IPS-18a (cell line): Measurements from ENCODE around the gene EVA1C.
"Not testable (repeated sequence)": the region's sequence is repeated elsewhere in the genome, so short reads cannot be mapped to it uniquely, and the experiment has no call there.

ENCODE experiments used
- H3K27ac ChIP-seq: one replicate; pipeline ENCODE4 v1.5.1; 2013; ENCODE audit warnings: low read length
- H3K27me3 ChIP-seq: one replicate; pipeline ENCODE4 v1.6.1; 2013; ENCODE audit warnings: mild to moderate bottlenecking, low read length; ENCODE audit not compliant: control insufficient read depth, insufficient read depth
- H3K36me3 ChIP-seq: one replicate; pipeline ENCODE4 v1.6.1; 2013; ENCODE audit warnings: low read depth, low read length; ENCODE audit not compliant: control insufficient read depth
- H3K4me1 ChIP-seq: one replicate; pipeline ENCODE4 v1.6.1; 2013; ENCODE audit warnings: low read depth, low read length; ENCODE audit not compliant: control insufficient read depth
- H3K4me3 ChIP-seq: one replicate; pipeline ENCODE4 v1.5.1; 2013; ENCODE audit warnings: low read length
- H3K9ac ChIP-seq: one replicate; pipeline ENCODE4 v1.6.1; 2013; ENCODE audit warnings: mild to moderate bottlenecking, low read length, moderate library complexity
- H3K9me3 ChIP-seq: one replicate; pipeline ENCODE4 v1.6.1; 2013; ENCODE audit warnings: low read depth, low read length; ENCODE audit not compliant: control insufficient read depth

Gene EVA1C

DNA sequence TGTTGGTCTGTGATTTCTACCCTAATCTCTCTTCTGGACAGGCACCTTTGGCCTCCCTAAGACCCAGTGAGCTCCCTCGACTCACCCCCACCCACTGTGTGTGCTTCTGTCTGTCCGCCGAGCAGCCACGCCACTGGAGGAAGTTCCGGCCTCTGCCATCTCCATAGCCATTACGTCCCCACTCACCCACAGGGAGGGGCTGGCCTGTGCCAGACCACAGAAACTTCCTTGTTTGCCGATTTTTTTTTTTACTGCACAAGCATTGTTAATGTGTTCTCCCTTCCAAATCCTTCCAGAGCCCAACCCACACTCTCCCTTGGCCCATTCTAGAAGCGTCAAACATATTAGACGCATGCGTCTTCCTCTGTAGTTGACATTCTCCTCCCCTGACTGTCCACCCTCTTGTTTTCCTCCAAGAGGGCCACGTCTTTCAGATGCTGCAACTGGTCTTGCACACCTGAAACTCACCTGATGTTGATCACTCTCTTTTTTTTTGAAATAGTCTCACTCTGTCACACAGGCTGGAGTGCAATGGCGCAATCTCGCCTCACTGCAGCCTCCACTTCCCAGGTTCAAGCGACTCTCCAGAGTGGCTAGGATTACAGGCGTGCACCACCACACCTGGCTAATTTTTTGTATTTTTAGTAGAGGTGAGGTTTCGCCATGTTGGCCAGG lies 72.3 kb downstream of the EVA1C start:
- no peaks in the 10 kb centered on the region for H3K9me3 ChIP-seq
- H3K4me1 ChIP-seq, result peaks cover 9% of the 10 kb centered on the region
- no peak overlapping the region for H3K4me3 ChIP-seq
- H3K27me3 ChIP-seq, result no peaks in the 10 kb centered on the region
- H3K36me3 ChIP-seq, result no peaks in the 10 kb centered on the region
- H3K27ac ChIP-seq, result no peak overlapping the region
- H3K9ac ChIP-seq, result no peak overlapping the region

DNA sequence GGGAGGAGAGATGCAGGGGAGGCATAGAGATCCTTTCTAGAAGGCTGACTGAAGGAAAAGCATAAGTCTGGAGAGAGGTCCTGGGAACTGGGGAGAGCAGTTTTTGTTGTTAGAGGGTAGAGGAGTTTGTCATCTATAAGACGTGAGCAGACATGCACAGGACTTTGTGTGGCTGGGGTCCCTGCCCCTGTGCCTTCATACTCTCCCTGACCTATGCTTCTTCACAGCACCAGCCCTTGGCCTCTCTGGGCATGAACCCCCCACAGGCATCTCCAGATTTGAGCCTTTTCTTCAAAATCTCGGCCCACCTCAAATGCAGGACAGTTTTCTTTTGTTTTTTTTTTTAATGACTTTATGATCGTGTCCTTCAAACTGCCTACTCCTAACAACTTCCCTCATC lies 79.9 kb downstream of the EVA1C start:
- no peaks in the 10 kb centered on the region for H3K36me3 ChIP-seq
- peaks cover 30% of the 10 kb centered on the region for H3K4me1 ChIP-seq
- H3K9me3 ChIP-seq, result no peaks in the 10 kb centered on the region
- no peaks in the 10 kb centered on the region for H3K27me3 ChIP-seq
- H3K9ac ChIP-seq, result no peak overlapping the region
- no peak overlapping the region for H3K27ac ChIP-seq
- H3K4me3 ChIP-seq, result no peak overlapping the region

DNA sequence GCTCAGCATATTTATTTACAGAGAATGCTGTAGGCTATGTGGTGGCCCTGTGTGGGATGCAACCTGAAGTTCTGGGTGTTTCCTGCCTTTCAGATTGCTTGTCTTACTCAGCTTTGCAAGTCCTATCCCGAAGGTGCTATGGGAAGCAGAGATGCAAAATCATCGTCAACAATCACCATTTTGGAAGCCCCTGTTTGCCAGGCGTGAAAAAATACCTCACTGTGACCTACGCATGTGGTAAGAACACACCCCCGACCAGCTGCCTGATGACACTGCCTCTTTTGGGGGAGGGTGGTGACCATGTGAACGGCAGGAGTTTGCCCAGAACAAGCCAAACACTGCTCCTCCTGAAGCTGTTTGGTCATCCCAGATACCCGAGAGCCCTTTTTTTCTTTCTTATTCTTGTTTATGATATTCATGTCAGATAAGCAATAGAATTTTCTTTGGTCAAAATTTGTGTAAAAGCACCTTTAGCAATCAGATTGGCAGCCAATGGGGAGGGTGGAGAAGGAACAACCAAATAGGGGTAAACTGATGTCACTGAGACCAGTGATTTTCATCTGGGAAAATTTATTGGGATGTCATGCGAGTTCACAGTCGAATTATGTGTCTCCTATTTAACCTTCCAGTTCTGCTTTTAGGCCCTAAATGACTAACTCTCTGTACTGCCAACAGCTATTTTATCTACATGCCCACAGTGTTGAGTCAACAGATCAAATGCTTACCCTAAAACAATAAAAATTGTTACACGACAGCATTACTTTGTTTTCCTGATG lies 82.6 kb downstream of the EVA1C start:
- Histone ChIP-seq H3K27ac (no peak overlapping the region), H3K9ac (no peak overlapping the region), H3K9me3 (no peaks in the 10 kb centered on the region), H3K36me3 (no peaks in the 10 kb centered on the region), H3K4me3 (no peak overlapping the region), H3K27me3 (no peaks in the 10 kb centered on the region), H3K4me1 (peaks cover 30% of the 10 kb centered on the region)

DNA sequence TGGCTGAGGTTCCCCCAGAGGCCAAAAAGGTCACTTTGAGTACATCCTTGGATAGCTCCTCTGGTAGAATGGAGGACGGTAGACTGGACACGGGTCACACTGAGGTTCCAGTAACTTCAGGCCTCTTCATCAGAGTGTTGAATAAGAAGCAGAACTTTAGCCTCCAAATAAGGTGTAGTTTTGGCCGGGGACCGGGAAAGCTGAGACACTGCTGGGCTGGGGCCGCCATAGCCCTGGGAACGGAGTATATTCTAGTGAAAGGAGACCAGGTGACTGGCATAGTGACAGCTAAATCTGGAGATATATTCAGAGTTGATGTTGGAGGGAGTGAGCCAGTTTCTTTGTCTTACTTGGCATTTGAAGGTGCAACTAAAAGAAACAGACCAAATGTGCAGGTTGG lies 84.1 kb downstream of the EVA1C start:
- Histone ChIP-seq H3K27ac (no peak overlapping the region), H3K9me3 (no peaks in the 10 kb centered on the region), H3K27me3 (no peaks in the 10 kb centered on the region), H3K9ac (no peak overlapping the region), H3K4me3 (no peak overlapping the region), H3K36me3 (no peaks in the 10 kb centered on the region), H3K4me1 (peaks cover 30% of the 10 kb centered on the region)

DNA sequence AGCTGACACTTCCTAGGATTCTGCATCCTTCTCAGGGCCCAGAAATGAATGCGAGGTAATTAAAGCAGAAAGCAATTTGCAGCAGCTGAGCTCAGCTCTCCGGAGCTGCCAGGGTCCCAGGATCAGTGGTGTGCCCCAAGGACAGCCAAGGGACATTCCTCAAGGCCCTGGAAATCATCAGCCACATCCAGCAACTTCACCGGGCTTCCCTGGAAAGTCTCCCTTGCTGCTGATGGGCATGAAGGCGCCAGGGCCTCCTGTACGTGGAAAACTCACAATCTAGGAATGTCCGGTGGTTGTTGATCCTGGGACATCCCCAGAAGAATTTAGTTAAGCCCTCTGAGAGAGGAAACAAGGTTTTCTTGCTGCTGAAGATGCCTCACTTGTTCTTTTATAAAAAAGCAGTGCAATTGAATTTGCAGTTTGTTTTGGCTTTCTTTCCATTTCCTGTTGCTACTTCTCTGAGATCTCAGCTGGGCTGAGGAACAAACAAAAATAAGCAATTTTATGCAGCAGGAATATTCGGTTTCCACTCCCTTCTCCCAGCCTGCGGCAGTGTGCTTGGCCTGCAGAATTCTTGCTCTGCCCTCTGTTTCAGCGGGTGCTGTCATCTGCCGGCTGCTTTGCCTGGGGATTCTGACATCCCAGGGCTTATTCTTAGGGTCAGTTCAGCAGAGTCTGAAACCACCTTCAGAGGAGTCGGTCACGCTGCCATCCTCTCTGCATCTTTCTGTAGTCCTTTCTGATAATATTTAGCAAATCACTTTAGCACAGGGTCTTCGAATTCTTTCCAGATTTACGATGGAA lies 86.9 kb downstream of the EVA1C start:
- H3K4me3 ChIP-seq, result no peak overlapping the region
- peaks cover 13% of the 10 kb centered on the region for H3K4me1 ChIP-seq
- H3K27ac ChIP-seq, result no peak overlapping the region
- no peak overlapping the region for H3K9ac ChIP-seq
- H3K9me3 ChIP-seq, result no peaks in the 10 kb centered on the region
- no peaks in the 10 kb centered on the region for H3K27me3 ChIP-seq
- H3K36me3 ChIP-seq, result no peaks in the 10 kb centered on the region

DNA sequence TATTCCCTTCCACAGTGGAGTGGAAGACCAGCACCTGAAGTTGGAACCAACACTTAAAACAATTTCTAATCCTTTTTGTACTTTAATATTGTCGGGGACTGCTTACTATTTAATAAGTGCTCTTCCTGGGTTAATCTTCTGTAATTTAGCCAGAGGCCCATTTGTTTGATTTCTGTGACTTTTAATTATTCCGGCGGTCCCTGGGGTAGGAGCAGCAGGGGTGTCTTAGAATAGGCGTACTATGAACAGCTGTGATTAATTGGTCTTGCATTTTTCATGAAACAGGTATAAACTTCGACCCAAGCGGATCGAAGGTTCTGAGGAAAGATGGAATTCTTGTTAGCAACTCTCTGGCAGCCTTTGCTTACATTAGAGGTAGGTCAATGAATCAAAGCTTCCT lies 91.1 kb downstream of the EVA1C start:
- not testable (repeated sequence) for H3K27me3 ChIP-seq, H3K4me1 ChIP-seq, H3K4me3 ChIP-seq, H3K9me3 ChIP-seq, H3K9ac ChIP-seq, H3K27ac ChIP-seq, H3K36me3 ChIP-seq

DNA sequence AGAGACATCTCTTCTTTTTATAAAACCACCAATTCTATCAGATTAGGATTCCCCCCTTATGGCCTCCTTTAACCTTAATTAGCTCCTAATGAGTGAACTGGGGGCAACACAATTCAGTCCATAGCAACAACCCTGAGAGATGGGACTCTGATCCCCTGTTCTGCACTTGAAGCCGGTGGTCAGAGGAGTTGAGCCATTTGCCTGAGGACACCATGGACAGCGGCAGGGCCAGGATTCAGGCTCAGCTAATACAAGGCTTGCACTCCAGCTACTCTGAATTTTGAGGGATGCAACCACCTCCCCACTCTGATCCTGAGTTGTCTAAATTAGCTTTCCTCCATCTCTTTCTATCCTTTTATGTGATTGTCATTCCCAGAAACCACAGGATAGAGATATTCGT lies 93.3 kb downstream of the EVA1C start:
- not testable (repeated sequence) for H3K4me1 ChIP-seq, H3K9ac ChIP-seq, H3K9me3 ChIP-seq, H3K36me3 ChIP-seq, H3K27ac ChIP-seq, H3K27me3 ChIP-seq, H3K4me3 ChIP-seq

DNA sequence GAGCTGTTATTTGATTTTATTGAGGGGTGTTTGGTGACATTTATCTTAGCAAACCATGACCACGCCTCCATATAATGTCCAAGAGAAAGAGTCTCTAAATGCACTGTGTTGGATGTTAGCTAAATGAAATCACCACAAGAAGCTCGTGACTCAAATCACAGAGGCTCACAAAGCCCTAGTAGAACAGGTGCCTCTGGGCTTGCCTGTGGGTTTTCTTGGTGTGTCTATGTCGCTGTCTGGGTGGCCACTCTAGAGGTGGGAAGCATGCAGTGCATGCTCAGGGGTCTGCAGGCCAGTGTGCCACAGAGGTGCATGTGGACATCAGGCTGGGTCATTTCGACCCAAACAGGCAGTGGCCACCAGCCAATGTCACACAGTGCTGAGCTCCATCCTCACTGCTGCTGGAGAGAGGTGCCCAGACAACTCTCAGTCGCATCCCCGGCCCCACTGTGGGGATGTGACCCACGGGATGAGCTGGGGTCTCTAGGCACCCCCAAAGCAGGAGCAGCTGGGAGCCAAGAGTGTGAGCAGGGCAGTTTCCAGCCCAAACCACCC lies 94.0 kb downstream of the EVA1C start:
- not testable (repeated sequence) for H3K9ac ChIP-seq, H3K36me3 ChIP-seq, H3K27ac ChIP-seq, H3K4me3 ChIP-seq, H3K4me1 ChIP-seq, H3K27me3 ChIP-seq, H3K9me3 ChIP-seq

DNA sequence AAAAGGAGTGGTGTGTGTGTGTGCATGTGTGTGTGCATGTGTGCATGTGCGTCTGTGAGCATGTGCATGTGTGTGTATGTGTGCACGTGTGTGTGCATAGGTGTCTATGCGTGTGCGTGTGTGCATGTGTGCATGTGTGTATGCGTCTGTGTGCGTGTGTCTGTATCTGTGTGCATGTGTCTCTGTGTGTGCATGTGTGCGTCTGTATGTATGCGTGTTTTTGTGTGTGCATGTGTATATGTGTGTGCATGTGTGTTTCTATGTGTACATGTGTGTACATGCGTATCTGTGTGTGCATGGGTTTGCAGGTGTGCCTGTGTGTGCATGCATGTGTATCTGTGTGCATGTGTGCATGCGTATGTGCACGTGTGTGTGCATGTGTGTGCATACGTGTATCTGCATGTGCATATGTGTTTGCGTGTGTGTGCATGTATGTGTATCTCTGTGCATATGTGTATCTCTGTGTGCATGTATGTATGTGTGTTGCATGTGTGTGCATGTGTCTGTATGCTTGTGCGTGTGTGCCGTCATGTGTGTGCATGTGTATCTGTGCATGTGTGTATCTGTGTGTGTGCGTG lies 94.9 kb downstream of the EVA1C start:
- no peak overlapping the region for H3K9ac ChIP-seq
- no peaks in the 10 kb centered on the region for H3K4me1 ChIP-seq

DNA sequence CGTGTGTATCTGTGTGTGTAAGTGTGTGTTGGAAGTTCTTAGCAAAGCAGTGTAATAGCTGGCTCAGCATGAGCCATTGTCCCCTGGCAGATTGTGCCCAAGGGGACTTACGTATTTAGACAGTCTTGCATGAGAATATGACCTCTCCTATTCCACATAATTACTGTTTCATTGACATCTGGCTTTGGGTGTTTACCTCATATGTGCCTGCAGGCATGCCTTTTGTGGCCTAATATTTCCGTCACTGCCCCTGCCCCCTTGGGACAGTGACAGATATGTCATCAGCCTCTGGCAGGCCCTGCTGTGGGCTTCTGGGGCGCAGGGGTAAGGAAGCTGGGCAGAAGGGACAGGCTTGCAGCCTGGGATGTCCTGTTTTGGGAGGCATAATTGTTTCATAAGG lies 95.5 kb downstream of the EVA1C start:
- not testable (repeated sequence) for H3K36me3 ChIP-seq, H3K9ac ChIP-seq, H3K27ac ChIP-seq, H3K9me3 ChIP-seq, H3K4me1 ChIP-seq, H3K4me3 ChIP-seq, H3K27me3 ChIP-seq

More for the DNA sequence above, 94.9 kb downstream of the EVA1C start:
- Histone ChIP-seq H3K4me3 (no peak overlapping the region), H3K9me3 (no peaks in the 10 kb centered on the region), H3K27me3 (no peaks in the 10 kb centered on the region), H3K27ac (no peak overlapping the region), H3K36me3 (no peaks in the 10 kb centered on the region)

DNA sequence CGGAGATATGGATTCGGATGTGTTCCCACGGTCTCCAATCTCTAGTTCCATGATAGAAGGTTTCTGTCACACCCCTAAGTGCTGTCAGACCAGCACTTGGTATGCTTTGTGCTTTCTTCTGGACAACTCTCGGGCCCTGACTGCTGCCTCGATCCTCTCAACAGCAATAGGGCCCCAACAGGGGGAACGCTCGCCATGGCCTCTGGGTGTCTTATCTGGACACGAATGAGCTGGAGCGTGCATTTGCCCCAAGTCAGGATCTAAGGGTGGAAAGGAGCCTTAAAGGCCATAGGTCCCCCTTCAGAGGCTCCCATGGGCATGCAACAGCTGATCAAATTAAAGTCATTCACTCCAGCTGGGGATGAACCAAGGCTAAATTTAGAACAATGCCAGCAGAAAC lies 96.1 kb downstream of the EVA1C start:
- H3K4me1 ChIP-seq, result no peaks in the 10 kb centered on the region
- no peaks in the 10 kb centered on the region for H3K9me3 ChIP-seq
- H3K4me3 ChIP-seq, result no peak overlapping the region
- no peaks in the 10 kb centered on the region for H3K27me3 ChIP-seq
- no peak overlapping the region for H3K27ac ChIP-seq
- H3K9ac ChIP-seq, result no peak overlapping the region
- H3K36me3 ChIP-seq, result no peaks in the 10 kb centered on the region
